BE2C (cell line): ENCODE measurements around the gene HHLA2. TPM values are rescaled to one million over a fixed set of nuclear protein-coding genes. Genes with fewer than 3 reads are reported as not detected.
"Not testable (repeated sequence)": the region's sequence is repeated elsewhere in the genome, so short reads cannot be mapped to it uniquely, and the experiment has no call there.

ENCODE experiments used
- DNase-seq: peaks from one replicate; pipeline ENCODE4 v3.0.0-alpha.2; 2020
- H3K27me3 ChIP-seq: fragments of 250-450 bp; sonication (Bioruptor Pico); 2 replicates; pipeline ENCODE4 v1.5.1; 2020; ENCODE audit warnings: mild to moderate bottlenecking
- H3K36me3 ChIP-seq: fragments of 250-450 bp; sonication (Bioruptor Pico); 2 replicates; pipeline ENCODE4 v1.5.1; 2020; ENCODE audit warnings: mild to moderate bottlenecking
- H3K4me1 ChIP-seq: fragments of 250-450 bp; sonication (Bioruptor Pico); 2 replicates; pipeline ENCODE4 v1.5.1; 2020
- H3K4me3 ChIP-seq: 2 replicates; pipeline ENCODE4 v1.5.1; 2011; ENCODE audit warnings: low read depth, low read length
- H3K9me3 ChIP-seq: fragments of 250-450 bp; sonication (Bioruptor Pico); 2 replicates; pipeline ENCODE4 v1.5.1; 2020
- CTCF ChIP-seq: IDR thresholded peaks from 2 replicates; pipeline ENCODE4 v1.5.1; 2012; ENCODE audit warnings: mild to moderate bottlenecking, low read depth, low read length
- polyA plus RNA-seq: library from polyadenylated mRNA; unstranded; fragments of >200 nt; gene quantifications from one replicate; pipeline ENCODE4 v1.2.1, GENCODE V29; 2012; ENCODE audit warnings: low read depth, missing spikeins; ENCODE audit not compliant: insufficient read length, insufficient read depth

The HHLA2 gene, protein sequence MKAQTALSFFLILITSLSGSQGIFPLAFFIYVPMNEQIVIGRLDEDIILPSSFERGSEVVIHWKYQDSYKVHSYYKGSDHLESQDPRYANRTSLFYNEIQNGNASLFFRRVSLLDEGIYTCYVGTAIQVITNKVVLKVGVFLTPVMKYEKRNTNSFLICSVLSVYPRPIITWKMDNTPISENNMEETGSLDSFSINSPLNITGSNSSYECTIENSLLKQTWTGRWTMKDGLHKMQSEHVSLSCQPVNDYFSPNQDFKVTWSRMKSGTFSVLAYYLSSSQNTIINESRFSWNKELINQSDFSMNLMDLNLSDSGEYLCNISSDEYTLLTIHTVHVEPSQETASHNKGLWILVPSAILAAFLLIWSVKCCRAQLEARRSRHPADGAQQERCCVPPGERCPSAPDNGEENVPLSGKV
- polyA plus RNA-seq = 0.22 TPM

- TF ChIP-seq CTCF = no peak
- H3K36me3 ChIP-seq = no peaks in the 10 kb centered on the region
- H3K9me3 ChIP-seq = no peaks in the 10 kb centered on the region
- H3K27me3 ChIP-seq = no peaks in the 10 kb centered on the region
- no peak for DNase-seq
- no peak within 1 kb of the TSS for H3K4me3 ChIP-seq
- H3K4me1 ChIP-seq = no peaks in the 10 kb centered on the region
These were observed at the start of gene HHLA2 for GRCh38 chr3:108296239-108296638. Gene HHLA2 (plus strand): TSS chr3:108296548. CDS start chr3:108351814, 55,266 bp downstream.

DNA sequence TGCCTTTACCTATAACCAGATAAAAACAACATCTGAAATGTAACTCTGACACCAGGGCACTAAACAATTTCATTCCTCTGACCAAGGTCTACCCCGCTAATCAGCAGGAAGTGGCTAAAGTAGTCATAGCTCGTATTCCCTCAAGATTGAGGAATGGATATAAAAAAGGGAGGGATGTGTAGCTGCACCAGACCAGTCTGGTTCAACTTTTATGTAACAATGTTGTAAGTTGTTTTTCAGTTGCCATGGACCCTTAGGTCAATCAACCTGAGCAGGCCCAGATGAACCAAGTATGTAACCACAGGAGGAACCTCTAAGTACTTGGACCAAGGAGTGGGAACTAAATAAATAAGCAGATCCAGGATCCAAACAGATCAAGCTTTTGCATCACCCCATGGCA is 45.7 kb upstream of the HHLA2 start:
- no peaks in the 10 kb centered on the region for H3K9me3 ChIP-seq
- no peak for DNase-seq
- H3K36me3 ChIP-seq = no peaks in the 10 kb centered on the region
- no peak overlapping the region for H3K4me3 ChIP-seq
- no peaks in the 10 kb centered on the region for H3K4me1 ChIP-seq
- no peak for TF ChIP-seq CTCF
- H3K27me3 ChIP-seq = no peaks in the 10 kb centered on the region

- Histone ChIP-seq H3K9me3 (no peaks in the 10 kb centered on the region), H3K36me3 (no peaks in the 10 kb centered on the region), H3K4me3 (no peak overlapping the region), H3K27me3 (no peaks in the 10 kb centered on the region), H3K4me1 (no peaks in the 10 kb centered on the region)
- no peak for DNase-seq
- no peak for TF ChIP-seq CTCF
These were observed 45.1 kb upstream of the HHLA2 start for GRCh38 chr3:108251265-108251664.

- no peak for DNase-seq
- H3K4me3 ChIP-seq = no peak overlapping the region
- no peaks in the 10 kb centered on the region for H3K36me3 ChIP-seq
- no peaks in the 10 kb centered on the region for H3K27me3 ChIP-seq
- no peaks in the 10 kb centered on the region for H3K4me1 ChIP-seq
- no peak for TF ChIP-seq CTCF
- no peaks in the 10 kb centered on the region for H3K9me3 ChIP-seq
These were observed 44.5 kb upstream of the HHLA2 start for GRCh38 chr3:108251844-108252243.

DNA sequence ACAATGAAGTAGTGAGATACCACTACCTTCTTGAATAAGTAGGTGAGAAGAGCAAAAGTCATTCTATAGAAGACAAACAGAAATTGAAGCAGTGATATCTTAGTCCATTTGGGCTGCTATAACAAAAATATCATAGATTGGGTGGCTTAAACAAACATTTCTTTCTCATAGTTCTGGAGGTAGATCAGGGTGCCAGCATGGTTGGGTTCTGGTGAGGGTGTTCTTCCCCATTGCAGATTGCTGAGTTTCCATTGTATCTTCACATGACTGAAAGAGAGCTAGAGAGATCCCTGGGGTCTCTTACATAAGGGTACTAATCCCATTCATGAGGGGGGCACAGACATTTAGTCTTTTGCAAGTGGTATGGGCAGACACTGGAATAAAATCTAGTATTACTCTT is 41.2 kb upstream of the HHLA2 start:
- Histone ChIP-seq H3K4me1 (no peaks in the 10 kb centered on the region), H3K36me3 (no peaks in the 10 kb centered on the region), H3K9me3 (no peaks in the 10 kb centered on the region), H3K27me3 (no peaks in the 10 kb centered on the region), H3K4me3 (no peak overlapping the region)
- TF ChIP-seq CTCF = no peak
- no peak for DNase-seq

GRCh38 chr3:108264534-108265298 is 31.6 kb upstream of the HHLA2 start:
- H3K36me3 ChIP-seq = not testable (repeated sequence)

GRCh38 chr3:108268235-108268634 is 28.1 kb upstream of the HHLA2 start:
- H3K9me3 ChIP-seq, H3K4me1 ChIP-seq, DNase-seq, H3K27me3 ChIP-seq, H3K36me3 ChIP-seq, H3K4me3 ChIP-seq: not testable (repeated sequence)

More at GRCh38 chr3:108264534-108265298, 31.6 kb upstream of the HHLA2 start:
- not testable (repeated sequence) for H3K4me3 ChIP-seq, H3K4me1 ChIP-seq, DNase-seq, H3K9me3 ChIP-seq, H3K27me3 ChIP-seq
